Measurements from ENCODE around the gene PEPD. TPM values are rescaled to one million over a fixed set of nuclear protein-coding genes. Genes with fewer than 3 reads are reported as not detected.
A peak's percentile ranks its signal among the peaks of the same experiment; 100 is the strongest.

Gene PEPD
- total RNA-seq, 1 experiment from 2014 or later, result 116 TPM

GRCh38 chr19:33488826-33489225 is 32.8 kb downstream of the PEPD start:
- no peak overlapping the region for H3K4me3 ChIP-seq (ENCODE audit: low read depth, low read length)
- ChIA-PET POLR2A (interaction anchor here (0.8 kb wide), 1 partner anchor 32 kb away, joined by 4 read pairs; no protein-coding TSS in a partner anchor), CTCF (no interaction called here)
- intact Hi-C loops (cut with micrococcal nuclease; ENCODE audit: unreplicated experiment), result no loop called here
- Mint-ChIP-seq H3K4me1 (ENCODE audit: low read depth, unreplicated experiment) (no peaks in the 10 kb centered on the region), H3K27me3 (ENCODE audit: insufficient read depth, unreplicated experiment) (no peaks in the 10 kb centered on the region), H3K9me3 (ENCODE audit: unreplicated experiment) (no peaks in the 10 kb centered on the region), H3K36me3 (ENCODE audit: insufficient read depth, unreplicated experiment) (peaks cover 18% of the 10 kb centered on the region), H3K4me3 (ENCODE audit: unreplicated experiment) (no peak overlapping the region), H3K27ac (ENCODE audit: unreplicated experiment) (no peak overlapping the region)
- DNase-seq, result peak in 1 of 2 experiments; percentile 25
- no peaks in the 10 kb centered on the region for H3K27me3 ChIP-seq (replicated peaks; ENCODE audit: control insufficient read depth, insufficient read depth, low read length)
- peaks cover 2% of the 10 kb centered on the region for H3K36me3 ChIP-seq (ENCODE audit: control insufficient read depth, insufficient read depth, low read length)
- H3K4me1 ChIP-seq, result no peaks in the 10 kb centered on the region
- no TSS peak for BruUV-seq (replicated peaks)
- H3K9me3 ChIP-seq, result no peaks in the 10 kb centered on the region
- no peak for TF ChIP-seq CTCF (IDR thresholded peaks at IDR 0.05; ENCODE audit: insufficient read depth in 1 of 2, low read depth in 1 of 2, low read length in 1 of 2, severe bottlenecking in 1 of 2, unreplicated experiment in 1 of 2)

- POLR2A ChIA-PET, result interaction anchor here (0.8 kb wide), 1 partner anchor 32 kb away, joined by 4 read pairs; no protein-coding TSS in a partner anchor
- no peak for TF ChIP-seq CTCF (IDR thresholded peaks at IDR 0.05; ENCODE audit: insufficient read depth in 1 of 2, low read depth in 1 of 2, low read length in 1 of 2, severe bottlenecking in 1 of 2, unreplicated experiment in 1 of 2)
These were observed 33.4 kb downstream of the PEPD start for GRCh38 chr19:33487901-33488800.

GRCh38 chr19:33486936-33487811 is 34.4 kb downstream of the PEPD start:
- Mint-ChIP-seq H3K27ac (ENCODE audit: unreplicated experiment) (peak overlapping the region; percentile 53), H3K27me3 (ENCODE audit: insufficient read depth, unreplicated experiment) (no peaks in the 10 kb centered on the region), H3K4me1 (ENCODE audit: low read depth, unreplicated experiment) (no peaks in the 10 kb centered on the region), H3K36me3 (ENCODE audit: insufficient read depth, unreplicated experiment) (peaks cover 22% of the 10 kb centered on the region), H3K9me3 (ENCODE audit: unreplicated experiment) (peaks cover 7% of the 10 kb centered on the region), H3K4me3 (ENCODE audit: unreplicated experiment) (no peak overlapping the region)
- ChIA-PET POLR2A (no interaction called here), CTCF (no interaction called here)
- H3K4me1 ChIP-seq, result no peaks in the 10 kb centered on the region
- no peak overlapping the region for H3K4me3 ChIP-seq (ENCODE audit: low read depth, low read length)
- intact Hi-C loops (cut with micrococcal nuclease; ENCODE audit: unreplicated experiment), result no loop called here
- H3K9me3 ChIP-seq, result no peaks in the 10 kb centered on the region
- DNase-seq, result peak in 1 of 2 experiments; percentile 32
- H3K27me3 ChIP-seq (replicated peaks; ENCODE audit: control insufficient read depth, insufficient read depth, low read length), result no peaks in the 10 kb centered on the region
- no TSS peak for BruUV-seq (replicated peaks)
- no peak for TF ChIP-seq CTCF (IDR thresholded peaks at IDR 0.05; ENCODE audit: insufficient read depth in 1 of 2, low read depth in 1 of 2, low read length in 1 of 2, severe bottlenecking in 1 of 2, unreplicated experiment in 1 of 2)
- H3K36me3 ChIP-seq (ENCODE audit: control insufficient read depth, insufficient read depth, low read length), result peaks cover 2% of the 10 kb centered on the region

More at GRCh38 chr19:33487901-33488800, 33.4 kb downstream of the PEPD start:
- H3K9me3 Mint-ChIP-seq (ENCODE audit: unreplicated experiment), result peaks cover under 1% of the 10 kb centered on the region
- no peak overlapping the region for H3K4me3 ChIP-seq (ENCODE audit: low read depth, low read length)
- H3K4me1 ChIP-seq, result no peaks in the 10 kb centered on the region
- H3K27me3 ChIP-seq (replicated peaks; ENCODE audit: control insufficient read depth, insufficient read depth, low read length), result no peaks in the 10 kb centered on the region
- intact Hi-C loops (cut with micrococcal nuclease; ENCODE audit: unreplicated experiment), result no loop called here
- H3K9me3 ChIP-seq, result no peaks in the 10 kb centered on the region
- H3K27me3 Mint-ChIP-seq (ENCODE audit: insufficient read depth, unreplicated experiment), result no peaks in the 10 kb centered on the region
- CTCF ChIA-PET, result no interaction called here
- no peak overlapping the region for H3K27ac Mint-ChIP-seq (ENCODE audit: unreplicated experiment)
- no TSS peak for BruUV-seq (replicated peaks)
- peaks cover 22% of the 10 kb centered on the region for H3K36me3 Mint-ChIP-seq (ENCODE audit: insufficient read depth, unreplicated experiment)
- peak in 1 of 2 experiments; percentile 33 for DNase-seq
- peaks cover 2% of the 10 kb centered on the region for H3K36me3 ChIP-seq (ENCODE audit: control insufficient read depth, insufficient read depth, low read length)
- H3K4me3 Mint-ChIP-seq (ENCODE audit: unreplicated experiment), result no peak overlapping the region
- no peaks in the 10 kb centered on the region for H3K4me1 Mint-ChIP-seq (ENCODE audit: low read depth, unreplicated experiment)
